Left lung (tissue), 10 donors: Measurements from ENCODE around the gene LRRC4C. TPM values are rescaled to one million over a fixed set of nuclear protein-coding genes. Genes with fewer than 3 reads are reported as not detected.
A peak's percentile ranks its signal among the peaks of the same experiment; 100 is the strongest.

Experiments used
- ATAC-seq: fragments of 200-7000 bp; cut with Tn5 transposase; one replicate; pipeline ENCODE4 v1.9.1; 2020; ENCODE audit warnings: moderate library complexity
- DNase-seq, 4 donors: peaks; one replicate each; pipeline ENCODE4 v3.0.0-alpha.2; 2013 to 2020
- H3K27ac ChIP-seq, 2 donors: fragments of 200-600 bp; sonication (generic) in 1 of 2; one replicate each; pipeline versions ENCODE4 v1.5.0 to v1.8.0; 2020 to 2021
- H3K27me3 ChIP-seq, 2 donors: fragments of 200-600 bp; sonication (generic) in 1 of 2; one replicate each; pipeline versions ENCODE4 v1.5.0 to v1.8.0; 2020 to 2021
- H3K36me3 ChIP-seq, 2 donors: fragments of 200-600 bp; sonication (generic) in 1 of 2; one replicate each; pipeline versions ENCODE4 v1.5.0 to v1.8.0; 2020 to 2021
- H3K4me1 ChIP-seq, 2 donors: fragments of 200-600 bp; one replicate each; pipeline ENCODE4 v1.8.0; 2021
- H3K4me3 ChIP-seq, 2 donors: fragments of 200-600 bp; sonication (generic) in 1 of 2; one replicate each; pipeline versions ENCODE4 v1.5.0 to v1.8.0; 2020 to 2021; ENCODE audit warnings: mild to moderate bottlenecking in 1 of 2
- H3K9me3 ChIP-seq, 2 donors: fragments of 200-600 bp; sonication (generic) in 1 of 2; one replicate each; pipeline versions ENCODE4 v1.5.0 to v1.8.0; 2020 to 2021
- CTCF ChIP-seq, 2 donors: fragments of 200-600 bp; sonication (generic) in 1 of 2; IDR thresholded peaks; one replicate each; pipeline versions ENCODE4 v1.5.0 to v1.8.0; 2021; ENCODE audit warnings: antibody characterized with exemption in 2 of 2
- intact Hi-C, 2 donors: fragments of 100-400 bp; cut with DNase I; formaldehyde crosslinking; loops; one replicate each; pipeline versions ENCODE4 v1.11.2 to v1.14.2; 2022
- polyA plus RNA-seq, 6 donors: library from polyadenylated mRNA; unstranded; fragments of 120-200 nt; gene quantifications; one replicate each; pipeline ENCODE4 v1.2.1, GENCODE V29; 2013; ENCODE audit not compliant: insufficient read length in 6 of 6
- total RNA-seq, 2 donors: library from RNA; stranded (reverse); fragmentation: NEBNext Ultra II Directional; extraction: Animal tissue kit (Norgen Biotek cat#: 25700); gene quantifications; one replicate each; pipeline ENCODE4 v1.2.1, GENCODE V29; 2021
- donor health status: DM: no; HTN: yes; CAD: no.
- donor health status: DM: no; HTN: no; CAD: no.

Gene LRRC4C
- total and polyA plus RNA-seq, 8 donors, result 0.50 to 6.8 (median 4.2) TPM

GRCh38 chr11:40293655-40294348 is 1165.7 kb downstream of the LRRC4C start:
- intact Hi-C loops, result loop anchor here in 1 of 2 donors (10.0 kb wide), 1 partner anchor 159 kb away; no protein-coding TSS in a partner anchor
- no peaks in the 10 kb centered on the region for H3K9me3 ChIP-seq
- peak overlapping the region; percentile 51 to 67 for H3K27ac ChIP-seq
- peak; percentile 39 to 92 (median 82) for DNase-seq
- peaks cover 0 to 33% of the 10 kb centered on the region in 2 donors for H3K27me3 ChIP-seq
- no peaks in the 10 kb centered on the region for H3K36me3 ChIP-seq
- no peaks in the 10 kb centered on the region for H3K4me1 ChIP-seq
- H3K4me3 ChIP-seq, result peak overlapping the region; percentile 47
- ATAC-seq, result peak; percentile 99
- peak; percentile 75 to 91 for TF ChIP-seq CTCF (IDR thresholded peaks at IDR 0.05)

- Histone ChIP-seq H3K27ac (peak overlapping the region in 1 of 2 donors; percentile 67), H3K9me3 (no peaks in the 10 kb centered on the region), H3K4me3 (peak overlapping the region; percentile 47), H3K27me3 (peaks cover 0 to 33% of the 10 kb centered on the region in 2 donors), H3K4me1 (no peaks in the 10 kb centered on the region), H3K36me3 (no peaks in the 10 kb centered on the region)
- DNase-seq, result peak in 1 of 4 donors; percentile 60
- no peak for TF ChIP-seq CTCF (IDR thresholded peaks at IDR 0.05)
- intact Hi-C loops, result loop anchor here in 1 of 2 donors (10.0 kb wide), 1 partner anchor 158 kb away; no protein-coding TSS in a partner anchor
- peak; percentile 25 for ATAC-seq
These were observed 1166.5 kb downstream of the LRRC4C start for GRCh38 chr11:40292721-40293508.

GRCh38 chr11:40291741-40292140 is 1167.7 kb downstream of the LRRC4C start:
- ATAC-seq, result no peak
- H3K27ac ChIP-seq, result no peak overlapping the region

GRCh38 chr11:40291329-40291728 is 1168.1 kb downstream of the LRRC4C start:
- H3K4me1 ChIP-seq, result no peaks in the 10 kb centered on the region
- no peak for DNase-seq
- TF ChIP-seq CTCF (IDR thresholded peaks at IDR 0.05), result no peak
- H3K27me3 ChIP-seq, result peaks cover 0 to 33% of the 10 kb centered on the region in 2 donors
- H3K4me3 ChIP-seq, result no peak overlapping the region
- ATAC-seq, result no peak
- no peak overlapping the region for H3K27ac ChIP-seq
- H3K9me3 ChIP-seq, result no peaks in the 10 kb centered on the region
- intact Hi-C loops, result loop anchor here in 1 of 2 donors (10.0 kb wide), 1 partner anchor 157 kb away; no protein-coding TSS in a partner anchor
- no peaks in the 10 kb centered on the region for H3K36me3 ChIP-seq

More at GRCh38 chr11:40291741-40292140, 1167.7 kb downstream of the LRRC4C start:
- no peak for DNase-seq
- Histone ChIP-seq H3K4me1 (no peaks in the 10 kb centered on the region), H3K4me3 (no peak overlapping the region), H3K36me3 (no peaks in the 10 kb centered on the region), H3K27me3 (peaks cover 0 to 33% of the 10 kb centered on the region in 2 donors), H3K9me3 (no peaks in the 10 kb centered on the region)
- no peak for TF ChIP-seq CTCF (IDR thresholded peaks at IDR 0.05)
- intact Hi-C loops, result loop anchor here in 1 of 2 donors (10.0 kb wide), 1 partner anchor 157 kb away; no protein-coding TSS in a partner anchor
